Astrocyte of the spinal cord (primary cell): ENCODE data around the gene TMEM52.

Source experiments
- DNase-seq: peaks from one replicate; pipeline ENCODE4 v3.0.0; 2011; ENCODE audit warnings: low read depth, low spot score
- H3K4me3 ChIP-seq: 2 replicates; pipeline ENCODE4 v1.5.1; 2011; ENCODE audit warnings: low read depth, mild to moderate bottlenecking, low read length, moderate library complexity
- in situ Hi-C: cut with HindIII; loops from 2 replicates; pipeline ENCODE4 v1.10.0; 2017; ENCODE audit warnings: low sequenced_read_pairs
- TF ChIP-seq, protein P1 (sequence below): IDR thresholded peaks from 2 replicates; pipeline ENCODE4 v1.5.1; 2012; ENCODE audit warnings: low read depth, mild to moderate bottlenecking, low read length, inconsistent platforms

The TMEM52 gene

GRCh38 chr1:1924849-1925248 lies 5.8 kb upstream of the TMEM52 start:
- H3K4me3 ChIP-seq = no peak overlapping the region
- no peak for DNase-seq
- TF ChIP-seq, protein P1, sequence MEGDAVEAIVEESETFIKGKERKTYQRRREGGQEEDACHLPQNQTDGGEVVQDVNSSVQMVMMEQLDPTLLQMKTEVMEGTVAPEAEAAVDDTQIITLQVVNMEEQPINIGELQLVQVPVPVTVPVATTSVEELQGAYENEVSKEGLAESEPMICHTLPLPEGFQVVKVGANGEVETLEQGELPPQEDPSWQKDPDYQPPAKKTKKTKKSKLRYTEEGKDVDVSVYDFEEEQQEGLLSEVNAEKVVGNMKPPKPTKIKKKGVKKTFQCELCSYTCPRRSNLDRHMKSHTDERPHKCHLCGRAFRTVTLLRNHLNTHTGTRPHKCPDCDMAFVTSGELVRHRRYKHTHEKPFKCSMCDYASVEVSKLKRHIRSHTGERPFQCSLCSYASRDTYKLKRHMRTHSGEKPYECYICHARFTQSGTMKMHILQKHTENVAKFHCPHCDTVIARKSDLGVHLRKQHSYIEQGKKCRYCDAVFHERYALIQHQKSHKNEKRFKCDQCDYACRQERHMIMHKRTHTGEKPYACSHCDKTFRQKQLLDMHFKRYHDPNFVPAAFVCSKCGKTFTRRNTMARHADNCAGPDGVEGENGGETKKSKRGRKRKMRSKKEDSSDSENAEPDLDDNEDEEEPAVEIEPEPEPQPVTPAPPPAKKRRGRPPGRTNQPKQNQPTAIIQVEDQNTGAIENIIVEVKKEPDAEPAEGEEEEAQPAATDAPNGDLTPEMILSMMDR = no peak
- in situ Hi-C loops = no loop called here

DNA sequence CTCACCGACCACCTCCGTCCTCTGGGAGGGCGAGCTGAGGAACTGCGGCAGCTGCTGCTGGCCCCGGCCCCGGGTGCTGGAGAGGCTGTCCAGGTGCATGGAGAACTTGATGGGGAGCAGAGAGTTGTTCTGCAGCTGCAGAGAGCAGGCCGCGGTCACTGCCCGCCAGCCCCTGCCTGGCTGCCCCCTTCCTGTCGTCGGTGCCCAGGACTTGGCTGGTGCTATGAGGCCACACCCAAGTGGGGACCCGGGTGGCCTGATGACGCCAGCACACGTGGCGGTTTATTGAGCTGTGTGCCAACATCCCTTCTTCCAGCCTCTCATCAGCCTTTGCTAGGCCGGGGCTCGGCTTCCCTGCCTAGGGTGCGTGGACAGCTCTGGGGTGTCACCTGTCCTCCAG lies 5.3 kb upstream of the TMEM52 start:
- no peak for DNase-seq
- in situ Hi-C loops = no loop called here
- TF ChIP-seq, protein P1 = no peak
- no peak overlapping the region for H3K4me3 ChIP-seq

GRCh38 chr1:1922956-1923833 lies 4.1 kb upstream of the TMEM52 start:
- DNase-seq = no peak
- in situ Hi-C loops = no loop called here
- no peak overlapping the region for H3K4me3 ChIP-seq
- TF ChIP-seq, protein P1 = no peak

- no peak for DNase-seq
- H3K4me3 ChIP-seq = no peak overlapping the region
- in situ Hi-C loops = no loop called here
- TF ChIP-seq, protein P1 = no peak
These were observed 3.5 kb upstream of the TMEM52 start for GRCh38 chr1:1922702-1922955.

GRCh38 chr1:1921901-1922701 lies 3.0 kb upstream of the TMEM52 start:
- DNase-seq = no peak
- TF ChIP-seq, protein P1 = no peak
- in situ Hi-C loops = no loop called here
- no peak overlapping the region for H3K4me3 ChIP-seq

DNA sequence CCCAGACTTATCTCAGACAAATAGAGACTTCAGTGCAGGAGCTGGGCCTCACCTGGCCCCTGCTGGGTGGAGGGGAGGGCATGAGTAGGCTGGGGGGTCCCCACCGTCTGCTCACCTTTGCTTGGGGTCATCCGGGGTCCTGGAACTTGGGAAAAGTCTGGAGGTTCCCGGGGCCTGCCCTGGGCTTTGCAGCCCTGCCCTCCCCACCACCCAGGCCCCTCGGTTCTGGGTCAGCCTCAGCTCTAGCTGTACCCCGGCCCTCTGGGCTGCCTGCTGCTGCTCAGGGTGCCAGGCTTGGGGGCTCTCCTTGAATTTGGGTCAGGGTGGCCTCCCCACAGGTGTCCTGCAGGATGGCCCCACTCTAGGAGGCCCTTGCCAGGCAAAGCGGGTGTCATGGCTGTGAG lies 2.4 kb upstream of the TMEM52 start:
- TF ChIP-seq, protein P1 = no peak
- no peak for DNase-seq
- in situ Hi-C loops = no loop called here
- no peak overlapping the region for H3K4me3 ChIP-seq
